B cell (primary cell): Measurements from ENCODE around the gene SAXO1.

Source experiments
- EZH2 ChIP-seq: IDR thresholded peaks from 2 replicates; pipeline ENCODE4 v1.6.1; 2012; ENCODE audit warnings: borderline replicate concordance, low read depth, mild to moderate bottlenecking, moderate library complexity, low read length; ENCODE audit not compliant: insufficient read depth, poor library complexity, severe bottlenecking
- TF ChIP-seq, protein P1 (sequence below): fragments of 200-600 bp; IDR thresholded peaks from one replicate; pipeline ENCODE4 v1.8.0; 2022; ENCODE audit warnings: antibody characterized with exemption, mild to moderate bottlenecking

DNA sequence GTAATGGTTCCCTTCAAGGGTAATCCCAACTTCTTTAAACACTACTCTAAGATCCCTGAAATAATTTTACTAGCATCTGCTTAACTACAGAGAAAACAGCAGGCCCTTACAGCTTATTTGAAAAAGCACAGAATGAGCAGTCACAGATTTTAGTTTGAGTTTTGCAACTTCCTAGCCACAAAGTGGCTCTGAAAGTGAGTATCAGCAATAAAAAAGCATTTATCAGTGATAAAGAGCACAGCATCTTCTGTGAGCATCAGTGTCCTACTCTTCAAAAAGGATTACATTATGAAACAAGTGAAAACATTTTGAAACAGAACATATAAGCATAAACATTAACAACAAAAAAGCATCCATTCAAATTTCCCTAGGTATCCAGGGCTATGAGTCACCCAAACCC is 45.0 kb downstream of the SAXO1 start:
- TF ChIP-seq, protein P1, sequence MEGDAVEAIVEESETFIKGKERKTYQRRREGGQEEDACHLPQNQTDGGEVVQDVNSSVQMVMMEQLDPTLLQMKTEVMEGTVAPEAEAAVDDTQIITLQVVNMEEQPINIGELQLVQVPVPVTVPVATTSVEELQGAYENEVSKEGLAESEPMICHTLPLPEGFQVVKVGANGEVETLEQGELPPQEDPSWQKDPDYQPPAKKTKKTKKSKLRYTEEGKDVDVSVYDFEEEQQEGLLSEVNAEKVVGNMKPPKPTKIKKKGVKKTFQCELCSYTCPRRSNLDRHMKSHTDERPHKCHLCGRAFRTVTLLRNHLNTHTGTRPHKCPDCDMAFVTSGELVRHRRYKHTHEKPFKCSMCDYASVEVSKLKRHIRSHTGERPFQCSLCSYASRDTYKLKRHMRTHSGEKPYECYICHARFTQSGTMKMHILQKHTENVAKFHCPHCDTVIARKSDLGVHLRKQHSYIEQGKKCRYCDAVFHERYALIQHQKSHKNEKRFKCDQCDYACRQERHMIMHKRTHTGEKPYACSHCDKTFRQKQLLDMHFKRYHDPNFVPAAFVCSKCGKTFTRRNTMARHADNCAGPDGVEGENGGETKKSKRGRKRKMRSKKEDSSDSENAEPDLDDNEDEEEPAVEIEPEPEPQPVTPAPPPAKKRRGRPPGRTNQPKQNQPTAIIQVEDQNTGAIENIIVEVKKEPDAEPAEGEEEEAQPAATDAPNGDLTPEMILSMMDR, result no peak
- TF ChIP-seq EZH2, result no peak
